Measurements from ENCODE around the gene MIOX.
A peak's percentile ranks its signal among the peaks of the same experiment; 100 is the strongest.

- TF ChIP-seq, protein P1, sequence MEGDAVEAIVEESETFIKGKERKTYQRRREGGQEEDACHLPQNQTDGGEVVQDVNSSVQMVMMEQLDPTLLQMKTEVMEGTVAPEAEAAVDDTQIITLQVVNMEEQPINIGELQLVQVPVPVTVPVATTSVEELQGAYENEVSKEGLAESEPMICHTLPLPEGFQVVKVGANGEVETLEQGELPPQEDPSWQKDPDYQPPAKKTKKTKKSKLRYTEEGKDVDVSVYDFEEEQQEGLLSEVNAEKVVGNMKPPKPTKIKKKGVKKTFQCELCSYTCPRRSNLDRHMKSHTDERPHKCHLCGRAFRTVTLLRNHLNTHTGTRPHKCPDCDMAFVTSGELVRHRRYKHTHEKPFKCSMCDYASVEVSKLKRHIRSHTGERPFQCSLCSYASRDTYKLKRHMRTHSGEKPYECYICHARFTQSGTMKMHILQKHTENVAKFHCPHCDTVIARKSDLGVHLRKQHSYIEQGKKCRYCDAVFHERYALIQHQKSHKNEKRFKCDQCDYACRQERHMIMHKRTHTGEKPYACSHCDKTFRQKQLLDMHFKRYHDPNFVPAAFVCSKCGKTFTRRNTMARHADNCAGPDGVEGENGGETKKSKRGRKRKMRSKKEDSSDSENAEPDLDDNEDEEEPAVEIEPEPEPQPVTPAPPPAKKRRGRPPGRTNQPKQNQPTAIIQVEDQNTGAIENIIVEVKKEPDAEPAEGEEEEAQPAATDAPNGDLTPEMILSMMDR (IDR thresholded peaks at IDR 0.05): peak in 3 of 4 experiments; percentile 41 to 58 (median 49)
- no peak for TF ChIP-seq POLR2A (IDR thresholded peaks at IDR 0.05)
These were observed 11.7 kb downstream of the MIOX start for GRCh38 chr22:50498322-50498890.
